Measurements from ENCODE around the gene PPM1G. TPM values are rescaled to one million over a fixed set of nuclear protein-coding genes. Genes with fewer than 3 reads are reported as not detected.

Gene PPM1G
- total RNA-seq, 2 donors from 2014 or later, result 63.0 to 119 TPM

DNA sequence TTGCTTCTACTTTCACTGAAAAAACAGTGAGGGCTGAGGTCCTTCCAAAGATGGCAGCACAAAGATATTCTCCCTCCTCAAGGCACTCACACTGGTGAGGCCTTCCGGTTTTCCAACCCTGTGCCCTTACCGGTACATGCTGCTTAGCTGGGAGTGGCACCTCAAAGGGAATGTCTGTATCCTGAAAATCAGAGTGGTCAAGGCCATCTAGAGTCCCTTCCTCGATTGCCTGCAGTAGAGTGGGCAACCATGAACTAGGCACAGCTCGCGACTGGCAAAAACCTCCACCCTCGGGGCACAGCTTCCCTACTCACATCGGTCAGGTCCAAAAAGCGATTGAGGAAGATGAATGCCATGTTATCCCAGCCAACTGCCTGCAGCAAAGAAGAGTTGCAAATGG is 36.2 kb upstream of the PPM1G start:
- Histone ChIP-seq H3K4me1 (no peaks in the 10 kb centered on the region), H3K27me3 (no peaks in the 10 kb centered on the region), H3K36me3 (no peaks in the 10 kb centered on the region), H3K9me3 (no peaks in the 10 kb centered on the region), H3K27ac (peak overlapping the region; percentile 91), H3K4me3 (peak overlapping the region; percentile 6), H3K9ac (ENCODE audit: low read depth in 2 of 2, low read length in 2 of 2) (peak overlapping the region; percentile 48 to 64)
- TF ChIP-seq, protein P1, sequence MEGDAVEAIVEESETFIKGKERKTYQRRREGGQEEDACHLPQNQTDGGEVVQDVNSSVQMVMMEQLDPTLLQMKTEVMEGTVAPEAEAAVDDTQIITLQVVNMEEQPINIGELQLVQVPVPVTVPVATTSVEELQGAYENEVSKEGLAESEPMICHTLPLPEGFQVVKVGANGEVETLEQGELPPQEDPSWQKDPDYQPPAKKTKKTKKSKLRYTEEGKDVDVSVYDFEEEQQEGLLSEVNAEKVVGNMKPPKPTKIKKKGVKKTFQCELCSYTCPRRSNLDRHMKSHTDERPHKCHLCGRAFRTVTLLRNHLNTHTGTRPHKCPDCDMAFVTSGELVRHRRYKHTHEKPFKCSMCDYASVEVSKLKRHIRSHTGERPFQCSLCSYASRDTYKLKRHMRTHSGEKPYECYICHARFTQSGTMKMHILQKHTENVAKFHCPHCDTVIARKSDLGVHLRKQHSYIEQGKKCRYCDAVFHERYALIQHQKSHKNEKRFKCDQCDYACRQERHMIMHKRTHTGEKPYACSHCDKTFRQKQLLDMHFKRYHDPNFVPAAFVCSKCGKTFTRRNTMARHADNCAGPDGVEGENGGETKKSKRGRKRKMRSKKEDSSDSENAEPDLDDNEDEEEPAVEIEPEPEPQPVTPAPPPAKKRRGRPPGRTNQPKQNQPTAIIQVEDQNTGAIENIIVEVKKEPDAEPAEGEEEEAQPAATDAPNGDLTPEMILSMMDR (IDR thresholded peaks at IDR 0.05), result no peak
- peak; percentile 50 for DNase-seq
- intact Hi-C loops (cut with DNase I), result no loop called here

DNA sequence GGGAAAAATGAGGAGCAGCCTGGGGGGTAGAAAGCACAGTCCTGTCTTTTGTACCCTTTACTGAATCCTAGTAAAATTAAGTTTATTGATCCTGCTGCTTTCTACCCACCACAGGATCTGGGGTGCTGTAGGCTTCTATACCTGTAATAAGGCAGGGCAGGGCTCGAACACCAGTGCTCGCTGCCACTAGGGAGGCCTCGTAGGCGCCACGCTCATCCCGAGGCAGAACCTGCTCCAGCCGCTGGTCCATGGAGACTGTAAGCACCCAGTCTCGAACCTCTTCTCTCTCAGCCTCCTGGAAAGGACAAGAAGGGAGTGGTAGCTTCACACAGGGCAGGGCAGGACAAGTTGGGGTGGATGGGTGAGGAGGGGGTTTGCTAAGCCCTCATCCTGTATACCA is 35.8 kb upstream of the PPM1G start:
- Histone ChIP-seq H3K27me3 (no peaks in the 10 kb centered on the region), H3K9me3 (no peaks in the 10 kb centered on the region), H3K9ac (ENCODE audit: low read depth in 2 of 2, low read length in 2 of 2) (peak overlapping the region in 1 of 2 donors; percentile 48), H3K36me3 (peaks cover under 1% of the 10 kb centered on the region), H3K27ac (peak overlapping the region; percentile 91), H3K4me1 (no peaks in the 10 kb centered on the region), H3K4me3 (no peak overlapping the region)
- no peak for DNase-seq
- TF ChIP-seq, protein P1 (IDR thresholded peaks at IDR 0.05), result no peak
- intact Hi-C loops (cut with DNase I), result no loop called here

DNA sequence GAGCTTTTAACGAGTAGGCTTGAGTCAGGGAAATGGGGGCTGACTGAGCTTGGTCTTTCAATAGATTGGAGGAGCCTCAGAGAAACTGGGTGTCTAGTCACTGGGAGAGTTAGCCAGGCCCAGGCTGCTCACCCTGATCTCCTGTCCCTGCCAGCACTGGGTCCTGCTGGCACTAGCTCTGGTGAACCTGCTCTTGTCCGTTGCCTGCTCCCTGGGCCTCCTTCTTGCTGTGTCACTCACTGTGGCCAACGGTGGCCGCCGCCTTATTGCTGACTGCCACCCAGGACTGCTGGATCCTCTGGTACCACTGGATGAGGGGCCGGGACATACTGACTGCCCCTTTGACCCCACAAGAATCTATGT is 33.5 kb upstream of the PPM1G start:
- Histone ChIP-seq H3K9me3 (no peaks in the 10 kb centered on the region), H3K4me3 (peak overlapping the region; percentile 50), H3K36me3 (peaks cover 5% of the 10 kb centered on the region), H3K9ac (ENCODE audit: low read depth in 2 of 2, low read length in 2 of 2) (peak overlapping the region; percentile 52 to 84), H3K4me1 (no peaks in the 10 kb centered on the region), H3K27me3 (no peaks in the 10 kb centered on the region), H3K27ac (peak overlapping the region; percentile 73)
- TF ChIP-seq, protein P1 (IDR thresholded peaks at IDR 0.05), result no peak
- DNase-seq, result peak; percentile 43
- intact Hi-C loops (cut with DNase I), result no loop called here

DNA sequence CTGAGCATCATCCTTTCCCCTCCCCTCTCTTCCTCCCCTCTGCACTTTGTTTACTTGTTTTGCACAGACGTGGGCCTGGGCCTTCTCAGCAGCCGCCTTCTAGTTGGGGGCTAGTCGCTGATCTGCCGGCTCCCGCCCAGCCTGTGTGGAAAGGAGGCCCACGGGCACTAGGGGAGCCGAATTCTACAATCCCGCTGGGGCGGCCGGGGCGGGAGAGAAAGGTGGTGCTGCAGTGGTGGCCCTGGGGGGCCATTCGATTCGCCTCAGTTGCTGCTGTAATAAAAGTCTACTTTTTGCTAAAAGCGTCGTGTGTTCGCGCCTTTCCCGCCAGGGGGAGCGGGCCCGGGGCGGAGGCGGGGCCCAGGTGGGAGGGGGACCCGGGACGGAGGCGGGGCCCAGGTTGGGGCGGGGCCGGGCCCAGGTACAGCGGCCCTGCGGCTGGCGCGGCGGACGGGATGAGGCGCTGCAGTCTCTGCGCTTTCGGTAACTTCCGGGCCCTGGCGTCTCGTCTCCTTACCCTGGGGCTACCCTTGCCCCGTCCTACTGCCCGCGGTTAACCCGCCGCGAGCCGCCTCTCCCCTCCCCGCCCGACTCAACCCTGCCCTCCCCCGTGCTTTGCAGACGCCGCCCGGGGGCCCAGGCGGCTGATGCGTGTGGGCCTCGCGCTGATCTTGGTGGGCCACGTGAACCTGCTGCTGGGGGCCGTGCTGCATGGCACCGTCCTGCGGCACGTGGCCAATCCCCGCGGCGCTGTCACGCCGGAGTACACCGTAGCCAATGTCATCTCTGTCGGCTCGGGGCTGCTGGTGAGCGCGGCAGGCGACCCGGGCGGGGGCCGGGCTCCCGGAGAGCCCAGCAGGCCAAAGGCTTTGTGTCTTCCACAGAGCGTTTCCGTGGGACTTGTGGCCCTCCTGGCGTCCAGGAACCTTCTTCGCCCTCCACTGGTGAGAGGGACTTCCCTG is 32.8 kb upstream of the PPM1G start, which contains the start of gene KRTCAP3:
Gene KRTCAP3, plus strand, starts transcription at position 424 of the 962 bp plus-strand sequence. Its CDS starts 32 bp downstream, at position 456.
- intact Hi-C loops (cut with DNase I), result no loop called here
- TF ChIP-seq, protein P1 (IDR thresholded peaks at IDR 0.05), result peak; percentile 29
- Histone ChIP-seq H3K4me1 (no peaks in the 10 kb centered on the region), H3K27me3 (no peaks in the 10 kb centered on the region), H3K27ac (peak within 1 kb of the TSS; percentile 73), H3K4me3 (peak within 1 kb of the TSS; percentile 50), H3K9me3 (no peaks in the 10 kb centered on the region), H3K36me3 (peaks cover 5% of the 10 kb centered on the region), H3K9ac (ENCODE audit: low read depth in 2 of 2, low read length in 2 of 2) (peak within 1 kb of the TSS; percentile 52 to 84)
- DNase-seq, result peak; percentile 84

DNA sequence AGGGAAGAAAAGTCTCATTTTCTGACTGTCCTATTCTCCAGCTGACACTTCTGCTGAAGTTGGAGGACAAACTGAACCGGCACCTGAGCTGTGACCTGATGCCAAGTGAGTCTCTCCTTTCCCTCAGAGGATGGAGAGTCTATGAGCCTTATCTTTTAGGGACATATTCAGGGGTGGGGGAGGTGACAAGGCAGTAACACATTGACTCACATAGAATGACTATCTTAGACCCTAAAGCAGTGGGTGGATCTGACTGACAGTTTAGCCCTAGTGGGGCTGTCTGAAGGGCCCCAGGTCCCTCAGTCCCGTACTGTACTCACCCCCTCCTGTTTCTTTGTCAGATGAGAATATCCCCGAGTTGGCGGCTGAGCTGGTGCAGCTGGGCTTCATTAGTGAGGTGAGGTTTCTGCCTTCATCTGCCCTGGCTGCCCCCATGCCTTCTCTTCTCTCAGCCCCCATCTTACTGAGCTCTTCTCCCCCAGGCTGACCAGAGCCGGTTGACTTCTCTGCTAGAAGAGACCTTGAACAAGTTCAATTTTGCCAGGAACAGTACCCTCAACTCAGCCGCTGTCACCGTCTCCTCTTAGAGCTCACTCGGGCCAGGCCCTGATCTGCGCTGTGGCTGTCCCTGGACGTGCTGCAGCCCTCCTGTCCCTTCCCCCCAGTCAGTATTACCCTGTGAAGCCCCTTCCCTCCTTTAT is 32.0 kb upstream of the PPM1G start:
- Histone ChIP-seq H3K36me3 (peaks cover 5% of the 10 kb centered on the region), H3K4me3 (no peak overlapping the region), H3K27ac (no peak overlapping the region), H3K9ac (ENCODE audit: low read depth in 2 of 2, low read length in 2 of 2) (no peak overlapping the region), H3K4me1 (no peaks in the 10 kb centered on the region), H3K27me3 (no peaks in the 10 kb centered on the region), H3K9me3 (no peaks in the 10 kb centered on the region)
- TF ChIP-seq, protein P1 (IDR thresholded peaks at IDR 0.05), result no peak
- DNase-seq, result no peak
- intact Hi-C loops (cut with DNase I), result no loop called here

Measured in colonic mucosa (tissue), 4 donors.